ENCODE results near the gene ZNF33A. TPM values are rescaled to one million over a fixed set of nuclear protein-coding genes. Genes with fewer than 3 reads are reported as not detected.
A peak's percentile ranks its signal among the peaks of the same experiment; 100 is the strongest.

The ZNF33A gene
- total and polyA plus RNA-seq, 2 donors from 2014 or later, result 10.6 to 42.6 TPM

- peak in 2 of 5 donors; percentile 18 to 40 for DNase-seq
- no peak for FAIRE-seq
- H3K4me1 ChIP-seq (ENCODE audit: control insufficient read depth in 2 of 3, insufficient read depth in 2 of 3, low read depth in 1 of 3, low read length in 3 of 3), result peaks cover 0 to 7% (median 6%) of the 10 kb centered on the region in 3 donors
Observed at GRCh38 chr10:37975401-37975991, 35.0 kb upstream of the ZNF33A start.

GRCh38 chr10:37976091-37976879 is 34.2 kb upstream of the ZNF33A start, which contains the start of gene ZNF25:
Gene ZNF25, minus strand, starts transcription at chr10:37976647. Its CDS starts 4,925 bp downstream, at chr10:37971722.
- Histone ChIP-seq H3K4me1 (ENCODE audit: control insufficient read depth in 2 of 3, insufficient read depth in 2 of 3, low read depth in 1 of 3, low read length in 3 of 3) (peaks cover 0 to 7% (median 6%) of the 10 kb centered on the region in 3 donors), H3K9me3 (ENCODE audit: control insufficient read depth in 2 of 3, insufficient read depth in 1 of 3, low read length in 3 of 3) (no peaks in the 10 kb centered on the region), H3K4me3 (ENCODE audit: low read length in 3 of 3) (peak within 1 kb of the TSS; percentile 78 to 98 (median 96)), H3K36me3 (ENCODE audit: control insufficient read depth in 2 of 3, insufficient read depth in 3 of 3, low read length in 3 of 3) (no peaks in the 10 kb centered on the region), H3K27ac (ENCODE audit: low read depth in 2 of 2, low read length in 2 of 2) (peak within 1 kb of the TSS; percentile 91 to 92), H3K9ac (ENCODE audit: low read length in 3 of 3) (peak within 1 kb of the TSS; percentile 84 to 94 (median 92)), H3K27me3 (ENCODE audit: control insufficient read depth, insufficient read depth, low read length) (no peaks in the 10 kb centered on the region)
- peak; percentile 99 to 100 (median 99) for DNase-seq
- peak; percentile 95 for FAIRE-seq
- TF ChIP-seq CTCF (IDR thresholded peaks at IDR 0.05; ENCODE audit: borderline replicate concordance, extremely low read depth, insufficient read depth), result peak; percentile 93
- intact Hi-C loops (cut with DNase I), result no loop called here

More at GRCh38 chr10:37975401-37975991, 35.0 kb upstream of the ZNF33A start:
- no peaks in the 10 kb centered on the region for H3K9me3 ChIP-seq (ENCODE audit: control insufficient read depth in 2 of 3, insufficient read depth in 1 of 3, low read length in 3 of 3)
- H3K36me3 ChIP-seq (ENCODE audit: control insufficient read depth in 2 of 3, insufficient read depth in 3 of 3, low read length in 3 of 3), result peaks cover 0 to 2% (median 0%) of the 10 kb centered on the region in 3 donors
- no peak for TF ChIP-seq CTCF (IDR thresholded peaks at IDR 0.05; ENCODE audit: borderline replicate concordance, extremely low read depth, insufficient read depth)
- peak overlapping the region; percentile 78 to 98 (median 96) for H3K4me3 ChIP-seq (ENCODE audit: low read length in 3 of 3)
- peak overlapping the region; percentile 91 to 92 for H3K27ac ChIP-seq (ENCODE audit: low read depth in 2 of 2, low read length in 2 of 2)
- H3K9ac ChIP-seq (ENCODE audit: low read length in 3 of 3), result peak overlapping the region; percentile 63 to 88 (median 84)
- no peaks in the 10 kb centered on the region for H3K27me3 ChIP-seq (ENCODE audit: control insufficient read depth, insufficient read depth, low read length)
- intact Hi-C loops (cut with DNase I), result no loop called here

- H3K4me1 ChIP-seq (ENCODE audit: control insufficient read depth in 2 of 3, insufficient read depth in 2 of 3, low read depth in 1 of 3, low read length in 3 of 3), result peaks cover 0 to 7% (median 6%) of the 10 kb centered on the region in 3 donors
- H3K9ac ChIP-seq (ENCODE audit: low read length in 3 of 3), result peak overlapping the region; percentile 65 to 94 (median 92)
- intact Hi-C loops (cut with DNase I), result no loop called here
- no peaks in the 10 kb centered on the region for H3K9me3 ChIP-seq (ENCODE audit: control insufficient read depth in 2 of 3, insufficient read depth in 1 of 3, low read length in 3 of 3)
- peak overlapping the region; percentile 78 to 98 (median 96) for H3K4me3 ChIP-seq (ENCODE audit: low read length in 3 of 3)
- peak overlapping the region in 1 of 2 donors; percentile 7 for H3K27ac ChIP-seq (ENCODE audit: low read depth in 2 of 2, low read length in 2 of 2)
- H3K36me3 ChIP-seq (ENCODE audit: control insufficient read depth in 2 of 3, insufficient read depth in 3 of 3, low read length in 3 of 3), result no peaks in the 10 kb centered on the region
- no peak for TF ChIP-seq CTCF (IDR thresholded peaks at IDR 0.05; ENCODE audit: borderline replicate concordance, extremely low read depth, insufficient read depth)
- DNase-seq (no peak), FAIRE-seq (no peak)
- H3K27me3 ChIP-seq (ENCODE audit: control insufficient read depth, insufficient read depth, low read length), result no peaks in the 10 kb centered on the region
Observed at GRCh38 chr10:37976880-37977203, 33.6 kb upstream of the ZNF33A start.
